DND-41 (cell line): Measurements from ENCODE around the gene WNT9B.

Source experiments
- CTCF ChIP-seq: IDR thresholded peaks from 2 replicates; pipeline ENCODE4 v1.5.1; 2012; ENCODE audit warnings: borderline replicate concordance, low read length, moderate library complexity, mild to moderate bottlenecking; ENCODE audit not compliant: poor library complexity, severe bottlenecking; ENCODE audit errors: extremely low read depth
- EZH2 ChIP-seq: IDR thresholded peaks from 3 replicates; pipeline ENCODE4 v1.6.1; 2012; ENCODE audit warnings: borderline replicate concordance, low read depth, mild to moderate bottlenecking, moderate library complexity, low read length, inconsistent platforms; ENCODE audit not compliant: severe bottlenecking

DNA sequence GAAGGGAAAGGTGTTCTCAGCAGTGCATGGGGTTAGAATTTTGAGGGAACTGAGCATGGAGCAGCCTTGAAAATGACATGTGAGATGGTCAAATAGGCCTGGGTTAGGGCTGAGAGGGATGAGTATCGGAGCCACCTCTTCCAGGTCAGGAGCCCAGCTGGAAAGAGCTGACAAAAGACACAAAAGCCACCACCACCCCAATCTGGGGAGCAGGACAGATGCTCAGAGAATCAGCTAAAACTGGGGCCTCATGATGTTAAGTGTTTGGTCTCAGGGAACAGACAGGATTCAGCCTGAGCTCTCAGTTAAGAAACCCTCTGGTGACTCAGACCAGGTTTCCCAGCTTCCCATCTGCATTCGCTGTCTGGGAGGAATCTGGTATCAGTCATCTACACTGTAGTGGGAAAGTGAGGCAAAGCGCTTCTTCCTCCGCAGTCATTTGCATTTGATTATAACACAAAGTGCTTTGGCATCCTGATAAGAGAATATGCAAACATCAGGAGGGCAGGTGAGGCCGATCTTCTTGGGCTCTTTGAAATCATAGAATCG is 2.6 kb downstream of the WNT9B start:
- TF ChIP-seq CTCF (no peak), EZH2 (no peak)
